K562 (cell line): ENCODE data around the gene SPHK1. TPM values are rescaled to one million over a fixed set of nuclear protein-coding genes. Genes with fewer than 3 reads are reported as not detected.

Experiments used
- ADNP ChIP-seq: fragments of 200-800 bp; sonication (Bioruptor generic); IDR thresholded peaks from 2 replicates; pipeline ENCODE4 v1.6.1; 2016; ENCODE audit warnings: missing genetic modification characterization, missing compliant biosample characterization
- ERF ChIP-seq: fragments of 450-650 bp; formaldehyde crosslinking; IDR thresholded peaks from 2 replicates; pipeline ENCODE4 v1.4.0; 2020; ENCODE audit warnings: mild to moderate bottlenecking, mixed read lengths
- HMG20B ChIP-seq: fragments of 250-450 bp; sonication (Bioruptor Pico); IDR thresholded peaks from 2 replicates; pipeline ENCODE4 v1.5.0; 2021; ENCODE audit warnings: mild to moderate bottlenecking
- HNRNPL ChIP-seq: fragments of 200-400 bp; formaldehyde crosslinking; IDR thresholded peaks from 2 replicates; pipeline ENCODE4 v1.6.1; 2017; ENCODE audit warnings: low read depth, mild to moderate bottlenecking, low read length
- KLF6 ChIP-seq: fragments of 250-450 bp; sonication (Bioruptor Pico); IDR thresholded peaks from 2 replicates; pipeline ENCODE4 v1.4.0; 2020; ENCODE audit warnings: mild to moderate bottlenecking, moderate library complexity, borderline replicate concordance
- MCM7 ChIP-seq, 2 experiments: fragments of 450-650 bp; IDR thresholded peaks; 2 replicates each; pipeline ENCODE4 v1.6.1; 2016 to 2018
- MGA ChIP-seq: fragments of 450-650 bp; IDR thresholded peaks from 2 replicates; pipeline ENCODE4 v1.6.1; 2016; ENCODE audit warnings: mild to moderate bottlenecking, moderate library complexity
- NONO ChIP-seq, 2 experiments: fragments of 200-400 bp in 1 of 2; fragments of 450-650 bp in 1 of 2; formaldehyde crosslinking in 1 of 2; IDR thresholded peaks; 2 replicates each; pipeline ENCODE4 v1.6.1; 2017; ENCODE audit warnings: low read depth in 2 of 2, mild to moderate bottlenecking in 2 of 2, moderate library complexity in 2 of 2, low read length in 1 of 2
- RB1 ChIP-seq: fragments of 450-650 bp; IDR thresholded peaks from 2 replicates; pipeline ENCODE4 v1.6.1; 2017; ENCODE audit warnings: low read depth, mild to moderate bottlenecking
- TEAD4 ChIP-seq, 2 experiments: sonication (generic) in 1 of 2; formaldehyde crosslinking in 1 of 2; IDR thresholded peaks; 2 replicates each; pipeline versions ENCODE4 v1.6.1 to v1.8.0; 2012 to 2022; ENCODE audit warnings: borderline replicate concordance in 1 of 2, inconsistent platforms in 1 of 2, low read length in 1 of 2, mild to moderate bottlenecking in 1 of 2, missing genetic modification reagents in 1 of 2
- THRA ChIP-seq: fragments of 450-650 bp; IDR thresholded peaks from 2 replicates; pipeline ENCODE4 v1.6.1; 2017; ENCODE audit warnings: mild to moderate bottlenecking, moderate library complexity
- TRIM28 ChIP-seq: fragments of 450-650 bp; IDR thresholded peaks from 2 replicates; pipeline ENCODE4 v1.6.1; 2017
- XRCC4 ChIP-seq: IDR thresholded peaks from one replicate; pipeline ENCODE4 v1.6.1; 2011; ENCODE audit not compliant: insufficient read depth, insufficient read length; ENCODE audit errors: extremely low read depth
- YBX1 ChIP-seq: fragments of 450-650 bp; IDR thresholded peaks from 2 replicates; pipeline ENCODE4 v1.7.1; 2016; ENCODE audit warnings: mild to moderate bottlenecking
- ZNF175 ChIP-seq: fragments of 200-800 bp; sonication (Bioruptor generic); IDR thresholded peaks from 2 replicates; pipeline ENCODE4 v1.6.1; 2016; ENCODE audit warnings: low read depth, mild to moderate bottlenecking, missing genetic modification characterization, missing compliant biosample characterization
- ZNF79 ChIP-seq: fragments of 250-450 bp; sonication (Bioruptor Pico); IDR thresholded peaks from 2 replicates; pipeline ENCODE4 v1.4.0; 2020; ENCODE audit warnings: low read depth, mild to moderate bottlenecking, moderate library complexity
- polyA plus RNA-seq, 8 experiments: library from polyadenylated mRNA; depleted of rRNA in 4 of 8; stranded (reverse) in 5 of 8; unstranded in 3 of 8; fragments of >200 nt; fragmentation: Nextera tagmentation in 2 of 8; fragmentation: Illumina TruSeq in 1 of 8; extraction: Ambion mirVana in 2 of 8; extraction: Trizol in 1 of 8; gene quantifications; 2 replicates each; pipeline versions ENCODE4 v1.2.1 to v1.2.3, GENCODE V29; 2011 to 2014; ENCODE audit warnings: inconsistent platforms in 1 of 8, missing spikeins in 1 of 8
- total RNA-seq, 7 experiments: library from RNA; depleted of rRNA in 6 of 7; stranded (reverse); fragments of >200 nt in 6 of 7; fragmentation: Illumina TruSeq in 2 of 7; extraction: Trizol in 2 of 7; gene quantifications; 2 replicates each; pipeline versions ENCODE4 v1.2.1 to v1.2.3, GENCODE V29; 2011 to 2021; ENCODE audit warnings: low replicate concordance in 1 of 7

SPHK1 gene
- total and polyA plus RNA-seq, 9 of the 15 experiments (the other 6 are each of a cell fraction or from before 2014, with no cell fraction given): 0.21 to 60.3 (median 14.5) TPM

GRCh38 chr17:76384222-76384986, at the start of gene SPHK1 (continued):
- TF ChIP-seq MGA: peak; percentile 76
- no peak for TF ChIP-seq ADNP (tag)
- TF ChIP-seq YBX1: no peak
- peak; percentile 62; the same call in 1 of the 2 replicates for TF ChIP-seq ZNF175 (CRISPR knock-in tag)
- TF ChIP-seq RB1: peak; percentile 83
- no peak for TF ChIP-seq HMG20B
- TF ChIP-seq NONO (IDR thresholded peaks at IDR 0.05; ENCODE audit: low read depth in 2 of 2, low read length in 1 of 2): peak; percentile 30 to 74; a peak in 3 of 4 replicates
- no peak for TF ChIP-seq THRA
- no peak for TF ChIP-seq TEAD4 (IDR thresholded peaks at IDR 0.05; ENCODE audit: low read length)
- 0 out of 2 replicates have a peak, but pooled peaks have one; percentile 38 for TF ChIP-seq TEAD4 (CRISPR knock-in tag; IDR thresholded peaks at IDR 0.05; ENCODE audit: borderline replicate concordance)
- 0 out of 2 replicates have a peak, but pooled peaks have one; percentile 15 for TF ChIP-seq ERF
- TF ChIP-seq HNRNPL: peak; percentile 72; the same call in 1 of the 2 replicates
- no peak for TF ChIP-seq ZNF79 (CRISPR knock-in tag)
- TF ChIP-seq XRCC4: no peak
- TF ChIP-seq KLF6 (CRISPR knock-in tag): no peak
- TF ChIP-seq MCM7 (IDR thresholded peaks at IDR 0.05): no peak
- TF ChIP-seq TRIM28: no peak
